ENCODE data around the gene SART3.

DNA sequence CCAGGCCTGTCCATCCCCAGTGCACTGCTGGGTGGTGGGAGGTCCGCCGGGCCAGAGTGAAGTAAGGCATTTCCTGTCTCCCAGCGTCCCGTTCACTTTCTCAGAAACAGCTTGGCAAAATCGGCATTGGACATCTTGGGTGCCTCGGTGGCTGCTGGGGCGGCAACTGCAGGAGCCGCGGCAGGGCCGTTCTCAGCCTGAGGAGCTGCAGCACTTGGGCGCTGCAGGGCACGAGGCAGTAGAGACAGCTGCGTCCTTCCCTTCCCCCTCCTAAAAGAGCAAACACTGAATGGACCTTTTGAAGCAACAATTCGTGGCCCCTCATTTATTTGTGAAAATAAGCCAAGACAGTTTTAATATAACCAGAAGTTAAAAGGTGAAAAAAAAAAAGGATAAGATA lies 37.6 kb downstream of the SART3 start:
- no peak for TF ChIP-seq POLR2A (IDR thresholded peaks at IDR 0.05)
- TF ChIP-seq, protein P1, sequence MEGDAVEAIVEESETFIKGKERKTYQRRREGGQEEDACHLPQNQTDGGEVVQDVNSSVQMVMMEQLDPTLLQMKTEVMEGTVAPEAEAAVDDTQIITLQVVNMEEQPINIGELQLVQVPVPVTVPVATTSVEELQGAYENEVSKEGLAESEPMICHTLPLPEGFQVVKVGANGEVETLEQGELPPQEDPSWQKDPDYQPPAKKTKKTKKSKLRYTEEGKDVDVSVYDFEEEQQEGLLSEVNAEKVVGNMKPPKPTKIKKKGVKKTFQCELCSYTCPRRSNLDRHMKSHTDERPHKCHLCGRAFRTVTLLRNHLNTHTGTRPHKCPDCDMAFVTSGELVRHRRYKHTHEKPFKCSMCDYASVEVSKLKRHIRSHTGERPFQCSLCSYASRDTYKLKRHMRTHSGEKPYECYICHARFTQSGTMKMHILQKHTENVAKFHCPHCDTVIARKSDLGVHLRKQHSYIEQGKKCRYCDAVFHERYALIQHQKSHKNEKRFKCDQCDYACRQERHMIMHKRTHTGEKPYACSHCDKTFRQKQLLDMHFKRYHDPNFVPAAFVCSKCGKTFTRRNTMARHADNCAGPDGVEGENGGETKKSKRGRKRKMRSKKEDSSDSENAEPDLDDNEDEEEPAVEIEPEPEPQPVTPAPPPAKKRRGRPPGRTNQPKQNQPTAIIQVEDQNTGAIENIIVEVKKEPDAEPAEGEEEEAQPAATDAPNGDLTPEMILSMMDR (IDR thresholded peaks at IDR 0.05), result no peak
